Endothelial cell (in vitro differentiated cells): ENCODE measurements around the gene RNF4. TPM values are rescaled to one million over a fixed set of nuclear protein-coding genes. Genes with fewer than 3 reads are reported as not detected.
"Not testable (repeated sequence)": the region's sequence is repeated elsewhere in the genome, so short reads cannot be mapped to it uniquely, and the experiment has no call there.

Source experiments
- DNase-seq: peaks from one replicate; pipeline ENCODE4 v3.0.0; 2021; ENCODE audit warnings: low spot score
- H3K27ac Mint-ChIP-seq: one replicate; pipeline ENCODE4 v1.8.0; 2021; ENCODE audit warnings: mixed read lengths, inconsistent platforms; ENCODE audit not compliant: unreplicated experiment
- H3K27me3 Mint-ChIP-seq: one replicate; pipeline ENCODE4 v1.8.0; 2021; ENCODE audit warnings: mild to moderate bottlenecking, moderate library complexity, mixed read lengths, inconsistent platforms; ENCODE audit not compliant: unreplicated experiment
- H3K36me3 Mint-ChIP-seq: one replicate; pipeline ENCODE4 v1.8.0; 2021; ENCODE audit warnings: mild to moderate bottlenecking, low read depth, mixed read lengths, inconsistent platforms; ENCODE audit not compliant: unreplicated experiment
- H3K4me1 Mint-ChIP-seq: one replicate; pipeline ENCODE4 v1.8.0; 2021; ENCODE audit warnings: mild to moderate bottlenecking, mixed read lengths, inconsistent platforms; ENCODE audit not compliant: unreplicated experiment
- H3K4me3 Mint-ChIP-seq: one replicate; pipeline ENCODE4 v1.8.0; 2021; ENCODE audit warnings: mild to moderate bottlenecking, mixed read lengths, inconsistent platforms; ENCODE audit not compliant: unreplicated experiment
- H3K9me3 Mint-ChIP-seq: one replicate; pipeline ENCODE4 v1.8.0; 2021; ENCODE audit warnings: mixed read lengths, inconsistent platforms; ENCODE audit not compliant: unreplicated experiment
- total RNA-seq: library from RNA; stranded (reverse); fragmentation: NEBNext Ultra II Directional; extraction: Animal tissue kit (Norgen Biotek cat#: 25700); gene quantifications from one replicate; pipeline ENCODE4 v1.2.1, GENCODE V29; 2021; ENCODE audit not compliant: unreplicated experiment
- TF ChIP-seq, protein P1 (sequence below): fragments of 200-600 bp; sonication (generic); IDR thresholded peaks from one replicate; pipeline ENCODE4 v1.5.0; 2021; ENCODE audit warnings: antibody characterized with exemption; ENCODE audit not compliant: unreplicated experiment

The RNF4 gene
- total RNA-seq, 1 donor from 2014 or later: 65.0 TPM

DNA sequence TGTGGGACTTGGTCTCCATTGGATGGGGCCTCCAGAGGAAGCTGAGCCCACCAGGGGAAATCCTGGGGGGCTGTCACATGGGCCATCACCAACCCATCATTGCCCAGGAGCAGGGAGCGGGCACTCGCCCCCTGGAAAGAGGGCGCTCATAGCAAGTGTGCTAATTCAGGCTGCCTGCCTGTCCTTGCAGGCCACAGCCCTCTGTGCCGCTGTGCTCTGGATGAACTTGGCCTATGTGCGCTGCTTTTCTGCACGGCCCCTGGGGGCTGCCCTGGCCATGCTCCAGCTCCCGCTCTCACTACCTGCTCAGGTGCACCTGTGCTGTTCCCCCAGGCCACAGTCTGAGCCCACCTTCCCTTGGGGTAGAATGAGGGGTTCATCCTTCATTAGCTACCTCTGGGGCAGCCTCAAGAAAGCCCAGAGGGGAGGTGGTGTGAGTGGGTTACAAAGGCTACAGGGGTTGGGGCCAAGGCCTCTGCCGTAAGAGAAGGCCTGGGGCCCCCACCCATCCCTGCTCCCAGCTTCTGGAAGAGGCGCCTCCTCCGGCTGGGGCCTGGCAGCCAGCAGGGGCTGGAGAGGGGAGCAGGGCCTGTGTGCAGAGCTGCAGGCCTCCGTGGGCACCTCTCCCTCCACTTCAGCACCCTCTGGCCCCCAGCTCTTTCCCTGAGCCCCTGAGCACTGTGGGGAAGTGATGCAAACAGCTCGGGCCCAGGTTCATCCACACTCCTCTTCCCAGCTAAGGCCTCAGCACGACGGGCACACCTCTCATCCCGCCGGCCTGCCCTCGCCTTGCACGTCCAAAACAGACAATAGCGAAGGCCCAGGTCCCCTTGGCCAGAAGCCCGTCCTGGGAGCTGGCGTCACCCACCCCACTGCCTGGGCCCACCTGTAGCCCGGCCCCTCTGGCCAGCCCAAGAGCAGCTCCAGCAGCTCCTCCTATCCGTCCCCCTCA is 41.2 kb upstream of the RNF4 start:
- TF ChIP-seq, protein P1, sequence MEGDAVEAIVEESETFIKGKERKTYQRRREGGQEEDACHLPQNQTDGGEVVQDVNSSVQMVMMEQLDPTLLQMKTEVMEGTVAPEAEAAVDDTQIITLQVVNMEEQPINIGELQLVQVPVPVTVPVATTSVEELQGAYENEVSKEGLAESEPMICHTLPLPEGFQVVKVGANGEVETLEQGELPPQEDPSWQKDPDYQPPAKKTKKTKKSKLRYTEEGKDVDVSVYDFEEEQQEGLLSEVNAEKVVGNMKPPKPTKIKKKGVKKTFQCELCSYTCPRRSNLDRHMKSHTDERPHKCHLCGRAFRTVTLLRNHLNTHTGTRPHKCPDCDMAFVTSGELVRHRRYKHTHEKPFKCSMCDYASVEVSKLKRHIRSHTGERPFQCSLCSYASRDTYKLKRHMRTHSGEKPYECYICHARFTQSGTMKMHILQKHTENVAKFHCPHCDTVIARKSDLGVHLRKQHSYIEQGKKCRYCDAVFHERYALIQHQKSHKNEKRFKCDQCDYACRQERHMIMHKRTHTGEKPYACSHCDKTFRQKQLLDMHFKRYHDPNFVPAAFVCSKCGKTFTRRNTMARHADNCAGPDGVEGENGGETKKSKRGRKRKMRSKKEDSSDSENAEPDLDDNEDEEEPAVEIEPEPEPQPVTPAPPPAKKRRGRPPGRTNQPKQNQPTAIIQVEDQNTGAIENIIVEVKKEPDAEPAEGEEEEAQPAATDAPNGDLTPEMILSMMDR: no peak
- peaks cover 8% of the 10 kb centered on the region for H3K27me3 Mint-ChIP-seq
- no peaks in the 10 kb centered on the region for H3K4me1 Mint-ChIP-seq
- H3K4me3 Mint-ChIP-seq: no peak overlapping the region
- H3K27ac Mint-ChIP-seq: no peak overlapping the region
- peaks cover 3% of the 10 kb centered on the region for H3K36me3 Mint-ChIP-seq
- no peaks in the 10 kb centered on the region for H3K9me3 Mint-ChIP-seq
- no peak for DNase-seq

GRCh38 chr4:2428496-2429213 is 40.3 kb upstream of the RNF4 start:
- Mint-ChIP-seq H3K4me1 (no peaks in the 10 kb centered on the region), H3K36me3 (peaks cover 3% of the 10 kb centered on the region), H3K27ac (no peak overlapping the region), H3K9me3 (no peaks in the 10 kb centered on the region), H3K4me3 (peak overlapping the region; percentile 26), H3K27me3 (peaks cover 9% of the 10 kb centered on the region)
- TF ChIP-seq, protein P1: no peak
- no peak for DNase-seq

DNA sequence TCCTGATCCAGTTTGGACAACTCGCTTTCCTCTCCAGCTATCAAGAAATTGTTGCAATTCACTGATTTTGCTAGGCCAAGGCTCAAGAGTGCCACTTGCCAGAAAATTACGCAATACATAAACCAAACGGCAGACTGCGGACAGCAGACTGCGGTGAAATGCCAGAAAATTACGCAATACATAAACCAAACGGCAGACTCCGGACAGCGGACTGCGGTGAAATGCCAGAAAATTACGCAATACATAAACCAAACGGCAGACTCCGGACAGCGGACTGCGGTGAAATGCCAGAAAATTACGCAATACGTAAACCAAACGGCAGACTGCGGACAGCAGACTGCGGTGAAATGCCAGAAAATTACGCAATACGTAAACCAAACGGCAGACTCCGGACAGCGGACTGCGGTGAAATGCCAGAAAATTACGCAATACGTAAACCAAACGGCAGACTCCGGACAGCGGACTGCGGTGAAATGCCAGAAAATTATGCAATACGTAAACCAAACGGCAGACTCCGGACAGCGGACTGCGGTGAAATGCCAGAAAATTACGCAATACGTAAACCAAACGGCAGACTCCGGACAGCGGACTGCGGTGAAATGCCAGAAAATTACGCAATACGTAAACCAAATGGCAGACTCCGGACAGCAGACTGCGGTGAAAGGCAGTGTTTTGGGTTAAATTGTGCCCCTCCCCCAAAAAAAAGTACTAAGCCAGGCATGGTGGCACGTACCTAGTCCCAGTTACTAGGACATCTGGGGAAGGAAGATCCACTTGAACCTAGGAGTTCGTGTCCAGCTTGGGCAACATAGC is 38.8 kb upstream of the RNF4 start:
- not testable (repeated sequence) for H3K4me3 Mint-ChIP-seq, H3K27ac Mint-ChIP-seq, H3K27me3 Mint-ChIP-seq, H3K36me3 Mint-ChIP-seq, DNase-seq, H3K9me3 Mint-ChIP-seq, H3K4me1 Mint-ChIP-seq

- TF ChIP-seq, protein P1: no peak
- Mint-ChIP-seq H3K36me3 (peaks cover 3% of the 10 kb centered on the region), H3K4me1 (no peaks in the 10 kb centered on the region), H3K27ac (no peak overlapping the region), H3K27me3 (peaks cover 7% of the 10 kb centered on the region), H3K4me3 (no peak overlapping the region), H3K9me3 (no peaks in the 10 kb centered on the region)
- DNase-seq: no peak
These were observed 36.9 kb upstream of the RNF4 start for GRCh38 chr4:2432004-2432403.

DNA sequence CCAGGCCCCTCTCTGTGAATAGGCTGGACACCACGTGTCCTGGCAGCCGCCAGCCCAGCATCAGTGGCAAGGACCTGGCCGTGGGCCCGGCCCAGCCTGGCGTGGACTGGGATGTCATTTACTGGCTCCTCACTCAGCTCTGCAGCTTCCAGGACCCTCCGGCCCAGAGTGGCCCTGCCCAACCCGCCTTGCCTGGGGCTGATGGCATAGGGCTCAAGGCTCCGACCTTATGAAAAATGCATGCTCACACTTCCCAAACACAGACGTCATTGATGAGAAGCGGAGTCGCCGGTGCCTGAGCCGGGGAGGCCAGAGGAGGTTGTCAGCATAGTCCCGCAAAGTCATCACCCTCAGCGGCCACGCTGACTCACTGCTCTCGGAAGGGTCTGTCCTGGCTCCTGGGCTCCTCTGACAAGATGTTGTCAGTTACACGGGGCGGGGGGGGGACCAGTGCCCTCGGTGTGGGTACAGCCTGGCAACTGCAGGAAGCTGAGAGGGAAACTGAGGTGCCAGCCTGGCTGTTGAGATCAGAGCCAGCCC is 35.8 kb upstream of the RNF4 start:
- Mint-ChIP-seq H3K27me3 (peaks cover 7% of the 10 kb centered on the region), H3K9me3 (no peaks in the 10 kb centered on the region), H3K36me3 (peaks cover 3% of the 10 kb centered on the region), H3K4me3 (no peak overlapping the region), H3K4me1 (no peaks in the 10 kb centered on the region), H3K27ac (no peak overlapping the region)
- no peak for DNase-seq
- TF ChIP-seq, protein P1: no peak
